CD4-positive, CD25-positive, alpha-beta regulatory T cell (primary cell): ENCODE data around the gene RGL1. TPM values are rescaled to one million over a fixed set of nuclear protein-coding genes. Genes with fewer than 3 reads are reported as not detected.
A peak's percentile ranks its signal among the peaks of the same experiment; 100 is the strongest.

Source experiments
- ATAC-seq, 2 donors: fragments of 150-1000 bp; cut with Tn5 transposase; one replicate each; pipeline ENCODE4 v1.10.0; 2021; ENCODE audit warnings: low read depth in 2 of 2, moderate number of reproducible peaks in 2 of 2, moderate library complexity in 1 of 2
- DNase-seq, 3 donors: peaks; one replicate each; pipeline versions ENCODE4 v3.0.0 to v3.0.0-alpha.2; 2012 to 2022; ENCODE audit warnings: mixed read lengths in 1 of 3
- H3K27ac ChIP-seq: one replicate; pipeline ENCODE4 v1.7.0; 2013; ENCODE audit warnings: mild to moderate bottlenecking, low read length; ENCODE audit not compliant: insufficient read depth, poor library complexity, severe bottlenecking
- H3K27me3 ChIP-seq: one replicate; pipeline ENCODE4 v1.7.0; 2013; ENCODE audit warnings: low read length; ENCODE audit not compliant: control insufficient read depth, insufficient read depth
- H3K36me3 ChIP-seq: one replicate; pipeline ENCODE4 v1.7.0; 2013; ENCODE audit warnings: mild to moderate bottlenecking, low read length, moderate library complexity; ENCODE audit not compliant: control insufficient read depth, insufficient read depth
- H3K4me1 ChIP-seq: 2 replicates; pipeline ENCODE4 v1.7.0; 2013; ENCODE audit warnings: mild to moderate bottlenecking, low read length; ENCODE audit not compliant: insufficient read depth, control insufficient read depth, poor library complexity, severe bottlenecking
- H3K4me3 ChIP-seq: one replicate; pipeline ENCODE4 v1.7.0; 2013; ENCODE audit warnings: low read depth, mild to moderate bottlenecking, low read length, moderate library complexity
- H3K9me3 ChIP-seq, 2 experiments: 1 replicate in 1 of 2; 2 replicates in 1 of 2; pipeline ENCODE4 v1.7.0; 2013; ENCODE audit warnings: low read length in 2 of 2, mild to moderate bottlenecking in 1 of 2, moderate library complexity in 1 of 2; ENCODE audit not compliant: control insufficient read depth in 2 of 2
- H3K27ac Mint-ChIP-seq, 3 donors: one replicate each; pipeline ENCODE4 v1.8.0; 2020 to 2022; ENCODE audit warnings: mild to moderate bottlenecking in 3 of 3, mixed read lengths in 3 of 3, moderate library complexity in 2 of 3
- H3K27me3 Mint-ChIP-seq: one replicate; pipeline ENCODE4 v1.8.0; 2022; ENCODE audit warnings: mild to moderate bottlenecking, mixed read lengths
- H3K36me3 Mint-ChIP-seq: one replicate; pipeline ENCODE4 v1.8.0; 2020; ENCODE audit warnings: mixed read lengths
- H3K4me1 Mint-ChIP-seq, 4 donors: one replicate each; pipeline ENCODE4 v1.8.0; 2020 to 2022; ENCODE audit warnings: mixed read lengths in 4 of 4, mild to moderate bottlenecking in 1 of 4
- H3K4me3 Mint-ChIP-seq, 4 donors: one replicate each; pipeline ENCODE4 v1.8.0; 2020 to 2022; ENCODE audit warnings: mild to moderate bottlenecking in 4 of 4, mixed read lengths in 4 of 4, moderate library complexity in 3 of 4
- H3K9me3 Mint-ChIP-seq, 7 donors: one replicate each; pipeline ENCODE4 v1.8.0; 2020 to 2022; ENCODE audit warnings: mixed read lengths in 7 of 7, mild to moderate bottlenecking in 3 of 7, moderate library complexity in 2 of 7
- polyA plus RNA-seq, 4 donors: library from polyadenylated mRNA; unstranded; fragments of 300-500 nt; fragmentation: Illumina TruSeq; gene quantifications; one replicate each; pipeline ENCODE4 v1.2.3, GENCODE V29; 2021
- total RNA-seq: library from RNA; stranded (reverse); gene quantifications from one replicate; pipeline ENCODE4 v1.2.3, GENCODE V29; 2022

Gene RGL1
- total and polyA plus RNA-seq, 5 donors from 2014 or later: 1.4 to 2.8 (median 1.9) TPM

DNA sequence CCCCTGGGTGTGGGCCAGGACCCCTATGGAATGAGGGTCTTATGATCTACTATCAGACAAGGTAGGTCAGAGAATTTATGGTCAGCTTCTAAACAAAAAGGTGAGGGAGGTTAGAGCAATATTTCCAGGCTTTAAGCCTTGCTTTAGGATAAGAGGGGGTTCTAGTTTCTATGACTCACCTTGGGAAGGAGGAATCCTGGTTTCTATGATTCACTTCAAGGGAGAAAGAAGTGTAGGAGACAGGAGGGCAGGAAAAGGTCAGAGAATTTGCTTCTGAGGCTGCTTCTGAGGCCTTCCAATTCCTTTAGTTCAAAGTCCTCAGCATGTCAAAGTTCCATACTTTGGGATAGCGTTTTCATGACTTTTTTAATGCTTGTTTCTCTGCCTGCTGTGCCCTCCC is 35.2 kb downstream of the RGL1 start:
- peak overlapping the region in 1 of 3 donors; percentile 16 for H3K27ac Mint-ChIP-seq
- DNase-seq: no peak

DNA sequence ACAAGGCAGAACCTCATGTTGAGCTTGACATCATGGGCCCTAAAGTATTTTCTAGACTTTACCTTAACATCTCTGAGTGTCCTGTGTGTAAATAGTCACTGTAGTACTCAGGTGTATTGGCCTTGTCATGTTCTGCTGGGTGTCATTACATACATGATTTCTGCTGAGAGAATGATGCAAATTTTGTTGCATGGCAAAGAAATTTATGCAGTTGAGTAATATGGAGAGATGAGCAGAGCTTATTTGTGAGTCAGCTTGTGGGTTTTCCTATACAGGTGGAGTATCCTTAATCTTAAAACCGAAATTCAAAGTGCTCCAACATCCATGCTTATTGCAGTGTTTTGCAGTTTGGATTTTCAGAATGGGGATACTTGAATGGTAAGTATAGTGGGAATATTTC is 36.6 kb downstream of the RGL1 start:
- no peak for ATAC-seq

More for the DNA sequence above, 35.2 kb downstream of the RGL1 start:
- Mint-ChIP-seq H3K4me3 (no peak overlapping the region), H3K9me3 (peaks cover 0 to 2% (median 0%) of the 10 kb centered on the region in 7 donors), H3K27me3 (no peaks in the 10 kb centered on the region), H3K4me1 (peaks cover 7 to 16% (median 11%) of the 10 kb centered on the region in 4 donors), H3K36me3 (no peaks in the 10 kb centered on the region)
- H3K27ac ChIP-seq: no peak overlapping the region
- peaks cover 12% of the 10 kb centered on the region for H3K4me1 ChIP-seq
- H3K36me3 ChIP-seq: no peaks in the 10 kb centered on the region
- no peaks in the 10 kb centered on the region for H3K27me3 ChIP-seq
- no peaks in the 10 kb centered on the region for H3K9me3 ChIP-seq
- H3K4me3 ChIP-seq: no peak overlapping the region
- no peak for ATAC-seq

DNA sequence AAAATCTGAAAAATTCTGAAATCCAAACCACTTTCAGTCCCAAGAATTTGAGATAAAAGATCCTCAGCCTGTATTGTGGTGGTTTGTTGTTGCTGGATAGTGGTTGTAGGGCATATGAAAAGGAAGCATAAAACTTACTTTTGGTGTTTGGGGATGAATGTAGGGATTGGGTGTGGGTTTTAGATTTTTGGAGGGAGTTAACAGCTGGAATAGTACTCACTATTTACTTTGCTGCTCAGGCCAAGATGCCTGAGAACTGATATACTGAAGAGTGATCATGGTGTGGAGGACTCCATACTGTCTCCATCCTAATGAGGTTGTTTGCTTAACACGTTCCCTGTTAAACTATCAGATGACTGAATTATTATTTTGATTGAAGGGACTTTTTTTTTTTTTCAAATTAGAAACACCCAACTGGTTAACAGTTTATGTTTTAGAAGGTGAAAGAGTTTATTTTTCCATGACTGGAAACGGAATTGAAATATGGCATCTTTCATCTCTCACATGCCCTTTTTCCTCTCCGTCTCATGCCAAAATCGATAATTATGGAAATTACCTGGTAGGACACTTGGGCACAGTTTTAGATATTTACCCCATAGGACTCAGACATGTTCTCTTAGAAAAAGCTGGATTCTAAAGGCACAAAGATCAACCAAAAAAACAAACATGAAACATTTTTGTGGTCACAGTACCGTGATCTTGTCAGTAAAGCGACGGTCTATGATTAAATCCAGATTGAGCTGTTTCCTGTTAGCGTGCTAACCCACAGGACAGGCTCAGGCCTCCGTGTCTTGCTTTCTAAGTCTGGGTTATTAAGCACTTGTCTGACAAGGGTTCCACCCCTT is 37.3 kb downstream of the RGL1 start:
- no peaks in the 10 kb centered on the region for H3K36me3 ChIP-seq
- ATAC-seq (peak; percentile 76 to 94), DNase-seq (peak in 2 of 3 donors; percentile 12 to 76)
- peak overlapping the region; percentile 60 for H3K4me3 ChIP-seq
- Mint-ChIP-seq H3K4me3 (peak overlapping the region in 3 of 4 donors; percentile 16 to 65 (median 40)), H3K9me3 (peaks cover 0 to 2% (median 0%) of the 10 kb centered on the region in 7 donors), H3K27ac (peak overlapping the region; percentile 43 to 76 (median 50)), H3K36me3 (no peaks in the 10 kb centered on the region), H3K4me1 (peaks cover 7 to 16% (median 12%) of the 10 kb centered on the region in 4 donors), H3K27me3 (no peaks in the 10 kb centered on the region)
- H3K4me1 ChIP-seq: peaks cover 12% of the 10 kb centered on the region
- H3K27ac ChIP-seq: no peak overlapping the region
- H3K27me3 ChIP-seq: no peaks in the 10 kb centered on the region
- H3K9me3 ChIP-seq: no peaks in the 10 kb centered on the region

More for the DNA sequence above, 36.6 kb downstream of the RGL1 start:
- peak overlapping the region in 1 of 3 donors; percentile 20 for H3K27ac Mint-ChIP-seq
- H3K27ac ChIP-seq: no peak overlapping the region
- no peak overlapping the region for H3K4me3 Mint-ChIP-seq
- H3K27me3 Mint-ChIP-seq: no peaks in the 10 kb centered on the region
- no peaks in the 10 kb centered on the region for H3K36me3 ChIP-seq
- H3K4me3 ChIP-seq: no peak overlapping the region
- H3K27me3 ChIP-seq: no peaks in the 10 kb centered on the region
- peak in 1 of 3 donors; percentile 9 for DNase-seq
- peaks cover 12% of the 10 kb centered on the region for H3K4me1 ChIP-seq
- H3K9me3 ChIP-seq: no peaks in the 10 kb centered on the region
- H3K36me3 Mint-ChIP-seq: no peaks in the 10 kb centered on the region
- H3K4me1 Mint-ChIP-seq: peaks cover 7 to 16% (median 12%) of the 10 kb centered on the region in 4 donors
- peaks cover 0 to 2% (median 0%) of the 10 kb centered on the region in 7 donors for H3K9me3 Mint-ChIP-seq

DNA sequence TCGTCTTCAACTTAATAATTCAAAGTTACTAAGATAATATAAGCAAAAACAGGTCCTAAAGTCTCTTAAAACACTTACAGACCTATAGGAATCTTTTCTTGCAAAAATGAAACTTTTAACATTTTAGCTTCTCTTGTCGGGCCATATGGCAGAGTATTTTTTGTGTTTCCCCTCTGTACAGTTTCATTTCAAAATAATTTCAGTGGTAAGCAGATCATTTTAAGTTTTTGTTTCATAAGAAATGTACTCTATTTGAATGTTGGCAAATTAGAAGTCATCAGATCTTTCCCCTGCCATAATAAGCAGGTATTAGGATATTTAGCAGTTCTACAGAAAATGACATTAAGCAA is 37.9 kb downstream of the RGL1 start:
- no peak overlapping the region for H3K27ac ChIP-seq
- no peaks in the 10 kb centered on the region for H3K9me3 ChIP-seq
- peaks cover 7 to 16% (median 12%) of the 10 kb centered on the region in 4 donors for H3K4me1 Mint-ChIP-seq

DNA sequence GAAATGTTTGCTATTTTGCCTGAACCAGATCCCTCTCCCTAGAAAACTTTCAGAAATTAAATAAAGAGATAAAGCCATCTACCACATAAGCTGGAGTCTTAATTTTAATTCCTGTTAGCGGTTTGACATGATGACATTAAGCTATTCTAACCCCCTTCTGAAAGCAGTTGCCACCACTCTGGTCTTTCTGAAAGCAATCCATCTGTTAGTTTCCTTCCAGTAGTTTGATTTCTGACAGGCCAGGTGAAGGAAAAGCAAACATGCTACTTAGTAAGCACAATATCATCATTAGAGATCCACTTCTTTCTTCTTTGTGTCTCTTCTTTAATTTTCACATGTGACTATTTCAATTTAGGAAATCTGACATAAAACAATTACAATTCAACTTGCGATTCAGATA is 39.9 kb downstream of the RGL1 start:
- Mint-ChIP-seq H3K27me3 (no peaks in the 10 kb centered on the region), H3K9me3 (peaks cover 0 to under 1% (median 0%) of the 10 kb centered on the region in 7 donors), H3K36me3 (peaks cover 4% of the 10 kb centered on the region), H3K27ac (no peak overlapping the region), H3K4me3 (no peak overlapping the region), H3K4me1 (peaks cover 7 to 16% (median 12%) of the 10 kb centered on the region in 4 donors)
- Histone ChIP-seq H3K27me3 (no peaks in the 10 kb centered on the region), H3K27ac (no peak overlapping the region), H3K36me3 (no peaks in the 10 kb centered on the region), H3K4me3 (no peak overlapping the region), H3K4me1 (peaks cover 12% of the 10 kb centered on the region), H3K9me3 (no peaks in the 10 kb centered on the region)
- ATAC-seq (no peak), DNase-seq (no peak)

More for the DNA sequence above, 37.9 kb downstream of the RGL1 start:
- Mint-ChIP-seq H3K27me3 (no peaks in the 10 kb centered on the region), H3K9me3 (peaks cover 0 to 2% (median 0%) of the 10 kb centered on the region in 7 donors), H3K27ac (peak overlapping the region; percentile 12 to 52 (median 50)), H3K4me3 (peak overlapping the region in 2 of 4 donors; percentile 40 to 65), H3K36me3 (peaks cover 3% of the 10 kb centered on the region)
- Histone ChIP-seq H3K4me1 (peaks cover 12% of the 10 kb centered on the region), H3K4me3 (peak overlapping the region; percentile 60), H3K27me3 (no peaks in the 10 kb centered on the region), H3K36me3 (no peaks in the 10 kb centered on the region)
- DNase-seq: peak in 1 of 3 donors; percentile 0
- peak in 1 of 2 donors; percentile 25 for ATAC-seq

DNA sequence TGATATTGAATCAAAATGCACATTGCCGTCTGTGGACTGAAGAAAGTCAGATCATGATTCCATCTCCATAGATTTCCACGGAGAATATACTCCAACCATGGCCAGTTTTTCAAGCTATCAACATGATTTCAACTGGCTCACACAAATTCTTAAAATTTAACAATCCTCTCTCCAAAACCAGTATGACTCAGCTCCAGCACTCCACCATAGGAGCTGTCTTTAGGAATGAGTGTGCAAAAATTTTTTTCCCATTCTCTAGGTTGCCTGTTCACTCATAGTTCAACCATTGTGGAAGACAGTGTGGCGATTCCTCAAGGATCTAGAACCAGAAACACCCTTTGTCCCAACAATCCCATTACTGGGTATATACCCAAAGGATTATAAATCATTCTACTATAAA is 40.8 kb downstream of the RGL1 start:
- no peaks in the 10 kb centered on the region for H3K27me3 Mint-ChIP-seq
- DNase-seq (no peak), ATAC-seq (no peak)
- H3K27ac ChIP-seq: no peak overlapping the region
- no peak overlapping the region for H3K4me3 Mint-ChIP-seq
- H3K36me3 Mint-ChIP-seq: peaks cover 4% of the 10 kb centered on the region
- no peaks in the 10 kb centered on the region for H3K9me3 ChIP-seq
- no peaks in the 10 kb centered on the region for H3K9me3 Mint-ChIP-seq
- no peak overlapping the region for H3K4me3 ChIP-seq
- peaks cover 12% of the 10 kb centered on the region for H3K4me1 ChIP-seq
- H3K4me1 Mint-ChIP-seq: peaks cover 7 to 16% (median 12%) of the 10 kb centered on the region in 4 donors
- H3K27ac Mint-ChIP-seq: no peak overlapping the region
- no peaks in the 10 kb centered on the region for H3K36me3 ChIP-seq
- H3K27me3 ChIP-seq: no peaks in the 10 kb centered on the region

DNA sequence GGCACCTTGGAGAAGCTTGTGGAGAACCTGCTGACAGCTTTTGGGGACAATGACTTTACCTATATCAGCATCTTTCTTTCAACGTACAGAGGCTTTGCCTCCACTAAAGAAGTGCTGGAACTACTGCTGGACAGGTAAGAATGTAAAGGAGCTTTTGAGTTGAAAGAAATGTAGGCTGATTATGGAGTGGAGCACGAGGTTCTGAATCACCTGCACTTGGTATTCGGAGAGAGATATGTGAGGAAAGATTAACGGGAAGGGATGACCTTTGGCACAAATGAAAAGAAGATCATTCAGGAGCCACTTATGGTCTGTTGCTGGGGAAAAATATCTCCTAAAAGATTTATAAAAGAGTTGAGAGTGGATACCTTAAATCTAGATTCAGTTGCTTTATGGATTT is 42.7 kb downstream of the RGL1 start:
- Histone ChIP-seq H3K27ac (no peak overlapping the region), H3K4me3 (no peak overlapping the region), H3K9me3 (no peaks in the 10 kb centered on the region), H3K36me3 (no peaks in the 10 kb centered on the region), H3K27me3 (no peaks in the 10 kb centered on the region), H3K4me1 (peaks cover 4% of the 10 kb centered on the region)
- peaks cover 4 to 11% (median 4%) of the 10 kb centered on the region in 4 donors for H3K4me1 Mint-ChIP-seq
- H3K4me3 Mint-ChIP-seq: no peak overlapping the region
- no peak overlapping the region for H3K27ac Mint-ChIP-seq
- ATAC-seq (no peak), DNase-seq (no peak)
- no peaks in the 10 kb centered on the region for H3K9me3 Mint-ChIP-seq
- peaks cover 4% of the 10 kb centered on the region for H3K36me3 Mint-ChIP-seq
- H3K27me3 Mint-ChIP-seq: no peaks in the 10 kb centered on the region
